Measurements from ENCODE around the gene KLF12.

Gene KLF12

DNA sequence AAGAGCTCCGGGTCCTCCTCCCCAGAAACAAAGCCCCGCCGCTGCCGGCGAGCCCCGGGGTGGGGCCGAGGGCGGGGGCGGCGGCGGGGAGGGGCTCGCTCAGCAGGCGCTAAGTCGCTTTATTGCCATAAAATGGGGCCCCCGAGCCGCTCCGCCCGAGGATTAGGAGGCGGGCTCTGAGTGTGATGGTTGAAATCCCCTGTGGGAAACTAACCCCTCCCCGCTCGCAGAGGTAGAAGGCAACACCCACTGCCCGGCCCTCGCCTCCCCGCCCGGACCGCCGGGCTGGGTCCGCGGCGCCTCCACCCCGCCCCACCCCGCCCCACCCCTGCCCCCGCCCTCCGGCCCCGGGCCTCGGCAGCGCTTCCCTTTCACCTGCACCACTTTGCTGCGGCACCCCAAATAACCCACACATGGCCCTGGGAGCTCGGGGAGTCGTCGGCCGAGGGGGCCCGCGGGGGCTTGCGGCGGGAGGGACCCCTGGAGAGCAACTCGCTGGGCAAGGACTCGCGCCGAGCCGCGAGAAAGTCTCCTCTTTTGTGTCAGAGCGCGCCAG lies at the start of gene KLF12:
KLF12 (minus strand) TSS at position 184 of the 556 bp plus-strand sequence.
- no peak for FAIRE-seq

DNA sequence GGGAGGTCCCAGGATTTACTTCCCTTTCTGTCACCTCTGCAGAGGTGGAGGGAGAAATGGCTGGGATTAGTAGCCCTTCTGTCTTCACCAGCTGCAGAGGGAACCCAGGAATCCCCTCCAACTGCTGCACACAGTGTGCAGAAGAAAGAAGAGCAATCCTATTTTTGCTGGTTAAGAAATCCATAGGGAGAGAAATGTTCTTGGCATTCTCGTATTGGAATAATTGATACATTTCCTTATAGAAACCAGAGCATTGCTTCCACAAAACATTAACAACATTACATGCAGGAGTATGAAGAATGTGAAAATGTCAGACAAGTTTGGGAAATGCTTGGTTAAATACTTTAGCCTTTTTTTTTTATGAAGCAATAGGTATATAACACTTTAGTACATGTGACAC lies 48.3 kb upstream of the KLF12 start:
- FAIRE-seq: no peak

DNA sequence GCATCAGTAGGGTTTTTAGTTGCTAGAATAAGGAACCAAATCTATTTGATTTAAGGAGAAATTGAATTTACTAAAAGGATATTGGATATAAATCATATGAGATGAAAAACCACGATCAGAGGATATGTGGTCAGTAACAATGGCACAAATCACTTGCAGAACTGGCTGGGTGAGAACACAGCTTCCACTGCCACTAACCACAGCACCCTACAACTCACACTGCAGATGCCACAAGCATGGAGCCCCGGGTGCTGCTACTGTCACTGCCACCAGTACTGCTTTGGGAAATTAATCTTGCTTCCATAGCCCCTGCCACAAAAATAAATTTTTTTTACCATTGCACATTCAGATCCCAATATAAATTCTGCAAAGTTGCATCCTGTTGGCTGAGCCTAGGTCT lies 40.6 kb upstream of the KLF12 start:
- FAIRE-seq: no peak

DNA sequence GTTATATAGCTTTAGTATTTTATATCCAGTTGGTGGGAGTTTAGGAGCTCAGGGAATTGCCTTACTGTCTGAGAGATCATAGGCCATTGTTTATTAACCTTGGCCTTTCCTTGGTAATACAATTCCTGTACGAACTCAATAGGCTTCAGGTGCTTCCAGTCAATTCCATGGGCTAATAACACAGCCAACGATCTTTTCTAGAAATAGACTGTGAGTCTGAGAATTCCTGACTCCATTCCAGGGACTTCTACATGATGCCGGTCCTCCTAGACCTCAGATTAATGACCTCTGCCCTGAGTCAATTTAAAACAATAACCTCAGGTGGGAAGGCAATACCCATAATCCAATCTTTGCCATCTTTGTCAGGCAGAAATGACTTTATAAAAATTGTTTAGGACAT lies 39.6 kb upstream of the KLF12 start:
- FAIRE-seq: no peak

DNA sequence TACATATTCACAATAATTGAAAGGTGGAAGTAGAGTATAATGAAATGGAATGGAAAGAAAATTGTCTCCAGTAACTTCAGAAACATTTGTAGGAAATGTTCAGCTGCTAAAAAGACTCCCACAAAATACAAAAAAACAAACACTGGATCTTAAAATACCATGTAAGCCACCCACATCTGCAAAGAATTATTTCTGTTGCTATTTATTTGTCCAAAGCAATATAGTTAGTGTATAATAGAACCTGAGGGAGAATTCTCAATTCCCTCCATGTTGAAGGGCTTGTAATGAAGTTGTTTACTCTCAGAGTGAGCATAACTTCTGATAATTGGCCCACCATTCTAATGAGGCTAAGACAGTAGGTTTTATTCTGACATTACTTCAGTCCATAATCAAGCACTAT lies 37.4 kb upstream of the KLF12 start:
- FAIRE-seq: peak; percentile 69

DNA sequence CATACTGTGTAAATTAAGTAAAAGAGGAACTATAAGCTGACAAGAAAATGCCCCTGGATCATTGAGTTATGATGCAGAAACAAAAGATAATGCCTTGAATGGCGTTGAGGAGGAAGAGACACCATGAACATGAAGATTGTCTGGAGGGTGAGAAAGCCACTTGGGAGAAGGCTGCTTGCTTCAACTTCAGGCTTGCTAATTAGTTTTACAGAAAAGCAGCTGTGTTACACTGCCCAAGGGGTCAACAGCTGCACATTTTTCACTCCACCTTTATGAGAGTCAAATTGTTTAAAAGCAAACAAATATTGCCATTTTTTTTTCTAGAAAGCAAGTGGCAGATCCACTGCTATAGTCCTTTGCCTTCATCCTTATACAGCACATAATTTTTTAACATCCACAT lies 35.5 kb upstream of the KLF12 start:
- no peak for FAIRE-seq

DNA sequence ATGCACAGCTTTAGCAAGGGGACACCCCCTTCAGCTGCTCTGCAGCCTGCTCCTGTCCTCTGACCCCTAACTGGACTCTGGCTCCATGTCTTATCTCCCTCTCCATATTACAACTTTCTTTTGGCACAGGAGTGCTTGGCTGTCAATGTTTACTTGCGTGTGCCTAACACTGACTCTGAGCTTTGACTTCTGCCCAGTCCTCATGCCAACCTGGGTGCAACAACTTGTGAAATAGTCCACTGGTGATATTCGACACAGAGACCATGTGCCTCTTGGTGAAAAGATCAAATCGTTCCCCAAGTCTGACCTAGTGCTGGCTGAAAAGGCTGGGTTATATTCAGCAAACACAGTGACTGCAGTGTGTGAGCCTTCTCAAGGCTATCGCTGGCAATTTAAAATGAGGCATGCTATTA lies 34.1 kb upstream of the KLF12 start:
- FAIRE-seq: no peak

DNA sequence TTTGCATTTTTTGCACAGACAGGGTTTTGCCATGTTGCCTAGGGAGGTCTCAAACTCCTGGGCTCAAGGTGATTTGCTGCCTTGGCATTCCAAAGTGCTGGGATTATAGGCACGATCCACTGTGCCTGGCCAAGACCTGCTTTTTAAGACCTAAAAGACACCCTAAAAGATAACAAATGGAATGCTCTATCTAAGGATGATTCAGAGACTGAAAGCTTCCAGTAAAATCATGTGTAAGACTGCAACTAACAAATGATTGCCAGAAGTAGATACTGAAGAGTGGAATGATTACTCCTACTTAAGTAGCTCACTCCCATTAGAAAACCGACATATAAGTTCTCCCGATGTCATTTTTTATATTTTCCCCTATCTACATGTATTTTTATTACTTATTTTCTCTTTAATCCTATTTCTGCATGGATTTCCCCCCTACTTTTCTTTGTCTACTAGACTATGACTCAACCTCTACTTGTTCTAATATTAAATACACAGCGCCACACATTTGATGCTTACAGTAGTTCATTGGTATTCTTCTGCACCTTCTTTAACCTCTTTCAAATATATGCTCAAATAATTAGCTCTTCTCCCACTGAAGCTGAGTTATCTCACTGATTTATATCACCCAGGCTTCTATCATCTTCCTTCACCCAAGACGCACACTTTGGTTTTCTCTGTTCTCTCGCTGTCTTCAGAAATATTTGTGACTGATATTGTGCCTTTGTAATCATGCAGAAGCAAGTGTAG lies 32.2 kb upstream of the KLF12 start:
- no peak for FAIRE-seq

DNA sequence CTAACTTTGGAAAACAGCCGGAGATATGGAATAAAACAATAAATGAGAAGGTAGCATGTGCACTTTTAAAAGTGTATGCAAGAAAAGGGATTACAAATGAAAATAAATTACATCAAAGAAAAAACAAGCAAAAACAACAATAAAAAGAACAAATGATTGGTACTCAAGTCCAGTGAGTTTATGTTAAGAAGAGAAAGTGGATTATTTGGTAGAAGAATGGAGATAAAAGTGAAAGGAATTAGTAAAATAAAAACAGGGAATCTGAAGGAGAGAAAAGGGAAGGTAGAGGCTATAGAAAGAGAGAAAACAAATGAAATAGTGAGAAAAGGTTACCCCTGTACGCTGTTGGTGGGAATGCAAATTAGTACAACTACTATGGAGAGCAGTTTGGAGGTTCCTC lies 28.6 kb upstream of the KLF12 start:
- no peak for FAIRE-seq

DNA sequence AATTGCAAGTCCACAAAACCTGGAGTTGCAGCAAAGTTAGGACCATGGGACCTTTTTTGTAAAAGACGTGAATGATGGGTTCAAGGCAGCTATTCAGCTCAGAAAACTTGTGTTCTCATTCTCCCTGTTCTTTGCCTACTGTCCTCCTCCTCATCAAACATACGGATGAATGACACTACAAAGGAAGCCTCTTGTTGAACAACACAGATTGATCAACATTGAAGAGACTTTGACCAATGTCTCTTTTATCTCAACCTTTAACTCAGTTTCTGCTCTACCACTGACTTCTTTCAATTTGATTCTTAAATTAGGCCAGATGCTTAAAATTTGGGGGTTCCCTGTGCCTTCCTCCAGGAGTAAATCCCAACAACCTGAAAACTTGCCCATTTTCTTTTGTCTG lies 27.9 kb upstream of the KLF12 start:
- no peak for FAIRE-seq

DNA sequence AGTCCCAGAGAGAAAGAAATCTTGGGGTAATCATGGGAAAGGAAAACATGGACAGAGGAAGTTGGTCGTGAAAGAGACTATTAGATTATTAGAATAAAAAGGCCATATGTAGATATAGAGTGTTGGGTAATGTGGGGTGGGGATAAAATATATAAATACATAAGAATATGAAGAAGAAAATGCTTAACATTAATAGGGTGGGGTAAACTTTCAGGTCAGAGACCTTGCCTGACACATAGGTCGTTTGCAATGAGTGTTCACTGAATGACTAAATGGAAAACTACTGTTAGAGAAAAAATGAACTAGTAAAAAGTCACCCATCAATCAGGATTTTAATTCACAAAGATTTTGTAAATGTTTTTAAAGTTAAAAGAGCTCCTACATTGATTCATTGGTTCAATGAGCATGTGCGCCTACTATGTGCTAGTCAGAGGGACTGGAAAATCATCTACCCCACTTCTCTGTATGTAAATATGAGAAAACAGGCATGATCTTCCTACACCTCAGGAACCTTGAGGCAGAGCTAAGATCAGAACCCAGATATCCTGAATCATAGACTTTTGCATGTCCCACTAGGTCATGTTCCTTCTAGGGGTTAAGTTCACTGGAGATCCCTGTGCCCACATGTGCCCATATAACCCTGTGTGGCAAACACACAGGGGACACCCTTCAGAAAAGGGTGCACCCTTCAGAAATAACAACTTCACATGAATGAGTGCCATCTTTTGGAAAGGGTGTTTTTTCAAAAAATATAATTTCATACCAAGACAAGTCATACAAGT lies 24.6 kb upstream of the KLF12 start:
- FAIRE-seq: peak; percentile 15

DNA sequence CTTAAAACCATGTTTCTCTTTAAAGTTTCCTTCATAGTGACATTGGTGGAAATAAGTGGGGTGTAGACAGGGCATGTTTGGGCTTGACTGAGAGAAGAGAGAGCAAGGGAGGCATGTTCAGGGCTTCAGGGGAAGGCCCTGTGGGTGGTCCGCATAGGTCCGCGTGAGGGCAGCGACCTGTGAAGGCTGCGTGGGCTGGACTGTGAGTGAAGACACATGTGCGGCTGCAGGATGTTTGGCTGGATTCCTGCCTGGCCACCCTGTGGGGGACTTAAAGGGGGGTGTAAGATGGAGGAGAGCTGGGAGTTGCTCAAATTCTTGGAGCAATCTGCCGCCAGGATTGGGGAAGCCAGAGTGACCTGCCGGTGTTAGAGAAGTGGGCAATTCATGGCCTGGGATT lies 23.8 kb upstream of the KLF12 start:
- FAIRE-seq: peak; percentile 68

DNA sequence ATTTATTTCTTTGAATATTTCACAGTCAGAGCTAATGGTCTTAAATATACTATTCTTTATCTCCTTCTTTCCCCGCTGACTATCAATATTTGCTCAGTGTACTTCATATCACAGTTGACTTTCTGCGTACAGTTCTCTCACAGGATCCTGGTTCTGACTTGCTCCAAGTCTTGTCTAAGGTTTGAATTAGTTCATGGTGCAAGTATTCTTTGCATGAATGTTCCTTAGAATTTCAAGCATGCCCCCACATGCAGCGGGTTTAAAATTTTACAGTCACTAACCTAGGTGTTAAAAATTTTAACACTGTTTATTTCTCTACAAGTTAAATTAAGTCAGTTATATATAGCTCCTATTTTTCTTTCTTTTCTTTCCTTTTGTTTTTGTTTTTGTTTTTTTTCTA lies 20.8 kb upstream of the KLF12 start:
- no peak for FAIRE-seq

DNA sequence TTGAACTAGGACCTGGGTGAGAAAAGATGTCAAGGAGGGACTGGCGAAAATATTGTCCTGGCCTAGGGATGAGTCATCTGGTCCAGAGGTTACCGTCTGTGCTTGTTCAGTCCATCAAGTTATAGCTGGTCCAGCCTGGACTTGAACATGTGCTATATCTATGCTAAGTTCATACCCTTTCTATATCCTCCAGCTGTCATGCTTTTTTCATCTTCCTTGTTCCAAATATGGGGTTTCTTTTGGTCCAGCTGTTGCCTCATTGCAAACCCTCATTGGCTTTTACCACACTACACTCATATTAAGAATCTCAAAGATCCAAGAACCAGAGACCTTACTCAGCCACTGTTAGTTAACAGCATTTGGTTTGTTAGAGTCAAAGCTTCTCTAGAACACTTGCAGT lies 19.1 kb upstream of the KLF12 start:
- FAIRE-seq: no peak

DNA sequence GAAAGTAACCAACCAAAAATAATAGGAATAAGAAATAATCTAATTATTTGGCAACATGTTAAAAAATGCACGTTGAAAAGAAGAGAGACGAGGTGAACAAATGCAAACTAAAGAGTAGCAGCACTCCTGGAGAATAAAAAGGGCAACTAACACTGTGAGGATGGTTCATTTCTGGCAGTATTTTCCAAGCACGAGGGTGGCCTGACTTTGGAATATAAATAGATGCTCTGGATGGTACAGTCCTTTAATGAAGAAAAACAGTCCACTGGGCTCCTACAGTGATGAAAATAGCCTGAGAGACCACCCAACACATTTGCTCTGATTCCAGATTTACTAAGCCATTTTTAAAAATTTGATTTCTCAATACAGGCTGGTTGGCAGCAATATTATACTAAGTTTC lies 17.7 kb upstream of the KLF12 start:
- FAIRE-seq: no peak

DNA sequence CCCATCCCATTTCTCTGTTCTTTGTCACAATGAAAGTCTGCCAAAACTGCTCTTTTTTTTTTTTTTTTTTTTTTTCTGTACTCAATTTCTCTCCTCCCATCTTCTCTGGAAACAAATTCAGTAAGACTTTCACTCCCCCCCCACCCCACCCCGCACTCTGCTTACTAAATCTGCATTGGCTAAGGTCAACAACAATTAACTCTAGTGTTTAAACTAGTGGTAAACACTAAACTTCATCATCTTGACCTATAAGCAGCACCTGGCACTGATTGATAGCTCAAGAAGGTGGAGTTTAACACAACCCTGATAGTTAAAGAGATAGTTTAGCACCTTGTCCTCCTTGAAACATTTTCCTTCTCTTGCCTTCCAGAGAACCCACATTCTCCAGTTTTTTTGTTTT lies 14.1 kb upstream of the KLF12 start:
- peak; percentile 94 for FAIRE-seq

DNA sequence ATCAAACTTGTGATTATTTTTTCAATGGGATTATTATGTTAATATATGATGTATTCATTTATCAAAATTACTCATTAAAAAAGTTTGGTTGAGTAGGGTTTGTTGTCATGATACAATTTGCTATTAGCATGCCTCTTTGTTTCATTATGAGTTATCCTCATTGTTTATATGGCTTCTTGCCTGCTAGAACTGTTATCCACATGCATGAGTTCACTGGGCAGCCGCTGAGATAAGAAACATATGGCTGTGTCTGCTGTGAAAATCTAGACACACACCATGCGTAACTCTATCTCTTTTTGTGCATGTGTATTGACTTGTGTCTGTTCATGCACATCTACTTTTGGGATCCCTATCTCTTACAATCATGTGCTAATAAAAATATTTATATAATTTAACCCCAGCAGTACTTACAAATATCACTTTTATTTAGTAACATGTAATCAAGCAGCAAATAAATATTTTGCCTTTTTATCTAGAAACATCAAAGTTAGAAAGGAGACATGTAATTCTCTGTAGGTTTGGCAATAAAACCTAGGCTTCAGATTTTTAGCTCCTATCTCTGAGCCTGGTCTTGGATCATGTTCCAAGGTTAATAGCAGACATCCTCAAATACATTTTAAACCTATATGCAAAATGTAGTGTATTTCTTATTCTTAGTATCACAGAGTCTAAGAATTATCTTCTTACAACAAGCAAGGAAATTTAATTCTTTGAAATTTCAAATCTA lies 11.2 kb upstream of the KLF12 start:
- FAIRE-seq: no peak

DNA sequence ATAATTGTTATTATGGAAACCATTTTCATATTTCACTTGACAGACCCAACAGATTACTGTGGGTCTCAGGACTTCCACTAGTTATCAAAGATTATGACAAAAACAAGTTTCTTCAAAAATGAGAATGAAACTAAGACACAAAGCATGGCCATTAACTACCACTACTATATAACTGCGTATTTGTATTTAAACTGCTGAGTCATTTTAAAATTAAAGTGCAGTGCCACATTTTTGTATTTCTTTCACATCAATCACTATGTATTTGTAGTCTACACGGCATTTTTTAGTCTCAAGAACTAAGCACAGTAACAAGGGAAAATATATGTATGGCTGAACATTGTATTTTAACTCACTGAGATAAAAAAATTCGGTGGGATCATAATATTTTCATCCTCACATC lies 10.1 kb upstream of the KLF12 start:
- no peak for FAIRE-seq

DNA sequence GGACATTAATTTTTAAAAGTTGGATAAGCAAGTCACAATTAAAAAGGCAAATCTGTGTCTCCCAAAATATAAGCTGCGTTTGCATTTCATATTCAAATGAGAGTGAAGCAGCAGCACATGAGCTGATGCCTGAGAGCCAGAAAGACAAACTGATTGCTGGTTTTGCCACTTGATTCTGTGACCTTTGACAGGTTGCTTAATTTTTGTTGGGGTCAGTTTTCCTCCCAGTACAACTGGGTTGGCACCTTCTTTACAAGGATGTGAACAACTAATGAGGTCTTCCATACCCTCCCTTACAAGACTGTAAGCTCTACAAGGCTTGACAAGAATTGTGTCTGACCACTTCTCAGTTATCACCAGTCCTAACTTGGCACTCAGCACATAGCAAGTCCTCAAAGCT lies 8.1 kb upstream of the KLF12 start:
- no peak for FAIRE-seq

DNA sequence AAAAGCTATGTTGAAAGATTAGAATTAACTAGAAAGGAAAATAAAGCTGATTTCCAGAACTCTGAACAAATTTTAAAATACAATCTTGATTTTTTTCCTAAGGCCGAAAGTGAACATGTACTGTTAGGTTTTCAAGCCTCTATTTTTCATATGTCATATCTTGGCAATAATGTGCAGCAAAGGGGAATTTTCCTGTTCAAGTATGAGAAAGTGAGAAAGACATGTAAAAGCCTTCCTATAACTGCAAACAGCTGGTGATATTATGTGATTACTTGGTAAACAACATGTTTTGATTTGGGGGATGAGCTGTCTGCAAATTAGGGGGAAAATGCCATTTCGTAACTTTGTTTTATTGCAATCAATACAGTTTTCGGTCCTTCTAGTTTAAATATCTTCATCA lies 4.0 kb upstream of the KLF12 start:
- FAIRE-seq: no peak

DNA sequence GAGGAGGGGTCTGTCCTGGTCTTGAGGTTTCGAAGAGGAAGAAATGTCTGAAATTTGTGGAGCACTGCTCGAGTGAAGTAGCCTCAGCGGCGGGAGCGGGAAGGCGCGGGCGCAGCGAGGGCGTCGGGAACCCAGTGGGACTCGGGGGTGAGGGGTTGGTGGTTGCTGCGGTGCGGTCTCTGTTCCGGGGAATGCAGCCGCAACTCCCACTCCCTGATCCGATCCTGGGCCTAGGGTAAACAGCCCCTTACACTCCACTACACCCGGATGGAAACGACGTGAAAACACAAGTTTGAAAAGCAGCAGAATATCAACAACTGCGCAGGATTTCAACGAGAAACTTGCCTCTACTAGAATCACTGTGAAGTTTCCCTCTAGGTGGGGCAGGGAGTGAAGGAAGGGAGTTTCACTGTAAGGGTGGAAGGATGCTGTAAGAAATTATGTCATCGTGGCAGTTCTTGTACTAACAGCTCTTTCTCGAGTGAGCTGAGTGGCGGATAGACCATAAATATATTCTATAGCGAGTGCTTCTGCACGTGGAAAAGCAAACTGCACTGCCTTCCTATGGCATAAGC lies 2.0 kb upstream of the KLF12 start:
- no peak for FAIRE-seq

DNA sequence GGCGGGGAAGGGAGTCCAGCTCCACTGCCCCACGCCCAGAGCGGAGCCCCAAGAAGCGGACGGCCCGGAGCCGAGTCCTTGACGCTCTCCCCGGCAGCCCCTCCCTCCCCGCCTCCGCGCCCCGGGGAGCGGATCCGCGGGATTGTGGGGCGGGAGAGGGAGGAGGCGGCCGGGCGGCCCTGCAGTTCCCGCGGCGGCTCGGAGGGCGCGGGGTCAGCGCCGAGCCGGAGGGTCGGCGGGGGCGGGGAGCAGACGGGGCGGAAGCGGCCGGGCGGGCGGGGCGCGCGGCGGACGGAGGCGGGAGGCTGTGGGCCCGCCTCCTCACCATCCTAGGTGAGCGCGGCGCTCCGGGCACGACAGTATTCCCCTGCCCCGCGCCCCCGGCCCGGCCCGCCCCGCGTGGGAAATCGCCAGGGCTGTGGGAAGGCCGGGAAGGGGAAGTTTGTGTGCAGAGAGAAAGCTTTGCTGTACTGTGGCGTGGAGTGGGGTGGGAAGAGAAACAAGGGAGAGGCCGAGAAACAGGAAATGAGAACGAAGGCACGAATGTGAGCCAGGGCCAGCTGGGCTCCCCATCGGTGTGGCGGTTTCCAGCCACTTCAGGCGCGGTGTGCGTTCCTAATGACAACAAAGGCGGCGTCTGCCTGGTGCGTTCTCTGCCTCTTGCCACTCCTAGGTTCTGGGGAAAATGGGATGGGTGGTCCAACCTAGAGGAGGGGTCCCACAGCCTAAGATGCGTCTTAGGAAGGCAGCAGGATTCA lies 1.3 kb upstream of the KLF12 start:
- FAIRE-seq: no peak
